Natural killer cell treated with Interleukin-12 subunit alpha and Interleukin-12 subunit beta and Interleukin-15 and Interleukin-18, amount 100 ng/mL, for 72 hours (primary cell): ENCODE data around the gene MS4A18. TPM values are rescaled to one million over a fixed set of nuclear protein-coding genes. Genes with fewer than 3 reads are reported as not detected.
"Not testable (repeated sequence)": the region's sequence is repeated elsewhere in the genome, so short reads cannot be mapped to it uniquely, and the experiment has no call there.

Experiments used
- ATAC-seq, 2 donors: fragments of 150-1000 bp; cut with Tn5 transposase in 1 of 2; sonication (Bioruptor Pico), chemical (Tn5 transposase) in 1 of 2; 2 replicates each; pipeline ENCODE4 v1.10.0; 2021
- DNase-seq: peaks from one replicate; pipeline ENCODE4 v3.0.0; 2022; ENCODE audit warnings: low spot score
- H3K27ac Mint-ChIP-seq, 2 donors: 1 replicate in 1 of 2; 2 replicates in 1 of 2; pipeline ENCODE4 v1.8.0; 2022; ENCODE audit warnings: mixed read lengths in 2 of 2, mild to moderate bottlenecking in 1 of 2, moderate library complexity in 1 of 2
- H3K27me3 Mint-ChIP-seq, 2 donors: 1 replicate in 1 of 2; 2 replicates in 1 of 2; pipeline ENCODE4 v1.8.0; 2022; ENCODE audit warnings: mixed read lengths in 2 of 2
- H3K36me3 Mint-ChIP-seq: one replicate; pipeline ENCODE4 v1.8.0; 2022; ENCODE audit warnings: mixed read lengths
- H3K4me1 Mint-ChIP-seq, 2 donors: 1 replicate in 1 of 2; 2 replicates in 1 of 2; pipeline ENCODE4 v1.8.0; 2022; ENCODE audit warnings: low read depth in 2 of 2, mixed read lengths in 2 of 2, mild to moderate bottlenecking in 1 of 2
- H3K4me3 Mint-ChIP-seq: one replicate; pipeline ENCODE4 v1.8.0; 2022; ENCODE audit warnings: mixed read lengths
- H3K9me3 Mint-ChIP-seq: 2 replicates; pipeline ENCODE4 v1.8.0; 2022; ENCODE audit warnings: mixed read lengths
- total RNA-seq, 2 donors: library from RNA; stranded (reverse); gene quantifications; one replicate each; pipeline ENCODE4 v1.2.3, GENCODE V29; 2022

MS4A18 gene
- total RNA-seq, 2 donors from 2014 or later: not detected

- no peak for DNase-seq
- Mint-ChIP-seq H3K4me1 (no peaks in the 10 kb centered on the region), H3K9me3 (peaks cover 4% of the 10 kb centered on the region), H3K27ac (no peak overlapping the region), H3K27me3 (peaks cover 2 to 31% of the 10 kb centered on the region in 2 donors), H3K4me3 (no peak overlapping the region), H3K36me3 (no peaks in the 10 kb centered on the region)
- no peak for ATAC-seq
These were observed 22.9 kb downstream of the MS4A18 start for GRCh38 chr11:60747359-60747873.

GRCh38 chr11:60748225-60748624 lies 23.7 kb downstream of the MS4A18 start:
- H3K4me1 Mint-ChIP-seq: no peaks in the 10 kb centered on the region
- H3K36me3 Mint-ChIP-seq: no peaks in the 10 kb centered on the region
- peaks cover 4% of the 10 kb centered on the region for H3K9me3 Mint-ChIP-seq
- no peak overlapping the region for H3K27ac Mint-ChIP-seq
- ATAC-seq (no peak), DNase-seq (no peak)
- no peak overlapping the region for H3K4me3 Mint-ChIP-seq
- H3K27me3 Mint-ChIP-seq: peaks cover 5 to 31% of the 10 kb centered on the region in 2 donors

- Mint-ChIP-seq H3K27ac (no peak overlapping the region), H3K27me3 (peaks cover 5 to 31% of the 10 kb centered on the region in 2 donors), H3K9me3 (peaks cover 4% of the 10 kb centered on the region), H3K4me1 (no peaks in the 10 kb centered on the region), H3K36me3 (no peaks in the 10 kb centered on the region), H3K4me3 (no peak overlapping the region)
- no peak for ATAC-seq
- no peak for DNase-seq
These were observed 24.3 kb downstream of the MS4A18 start for GRCh38 chr11:60748821-60749220.

- H3K4me3 Mint-ChIP-seq: no peak overlapping the region
- ATAC-seq (no peak), DNase-seq (no peak)
- H3K27ac Mint-ChIP-seq: no peak overlapping the region
- peaks cover 4% of the 10 kb centered on the region for H3K9me3 Mint-ChIP-seq
- no peaks in the 10 kb centered on the region for H3K4me1 Mint-ChIP-seq
- H3K27me3 Mint-ChIP-seq: peaks cover 7 to 14% of the 10 kb centered on the region in 2 donors
- H3K36me3 Mint-ChIP-seq: no peaks in the 10 kb centered on the region
These were observed 26.4 kb downstream of the MS4A18 start for GRCh38 chr11:60750911-60751310.

- H3K4me1 Mint-ChIP-seq: no peaks in the 10 kb centered on the region
- no peak overlapping the region for H3K4me3 Mint-ChIP-seq
- no peaks in the 10 kb centered on the region for H3K36me3 Mint-ChIP-seq
- ATAC-seq: no peak
- DNase-seq: no peak
- peaks cover 9 to 14% of the 10 kb centered on the region in 2 donors for H3K27me3 Mint-ChIP-seq
- no peaks in the 10 kb centered on the region for H3K9me3 Mint-ChIP-seq
- no peak overlapping the region for H3K27ac Mint-ChIP-seq
These were observed 28.8 kb downstream of the MS4A18 start for GRCh38 chr11:60753309-60753708.

GRCh38 chr11:60754887-60755286 lies 30.4 kb downstream of the MS4A18 start:
- H3K4me3 Mint-ChIP-seq: no peak overlapping the region
- H3K4me1 Mint-ChIP-seq: no peaks in the 10 kb centered on the region
- no peak for DNase-seq
- no peaks in the 10 kb centered on the region for H3K36me3 Mint-ChIP-seq
- peaks cover 13 to 26% of the 10 kb centered on the region in 2 donors for H3K27me3 Mint-ChIP-seq
- ATAC-seq: no peak
- H3K27ac Mint-ChIP-seq: no peak overlapping the region
- no peaks in the 10 kb centered on the region for H3K9me3 Mint-ChIP-seq

GRCh38 chr11:60756307-60757032 lies 31.9 kb downstream of the MS4A18 start, which contains the start of gene MS4A15:
MS4A15 (plus strand) TSS chr11:60756867; CDS start chr11:60763734, 6,867 bp downstream.
- H3K27me3 Mint-ChIP-seq: peaks cover 22 to 31% of the 10 kb centered on the region in 2 donors
- no peak for ATAC-seq

GRCh38 chr11:60757231-60757800 lies 32.8 kb downstream of the MS4A18 start:
- Mint-ChIP-seq H3K36me3 (no peaks in the 10 kb centered on the region), H3K4me3 (no peak overlapping the region), H3K4me1 (no peaks in the 10 kb centered on the region), H3K27ac (no peak overlapping the region), H3K27me3 (peaks cover 22 to 32% of the 10 kb centered on the region in 2 donors), H3K9me3 (no peaks in the 10 kb centered on the region)
- DNase-seq (no peak), ATAC-seq (no peak)

More at GRCh38 chr11:60756307-60757032, 31.9 kb downstream of the MS4A18 start, which contains the start of gene MS4A15:
- Mint-ChIP-seq H3K27ac (no peak within 1 kb of the TSS), H3K9me3 (no peaks in the 10 kb centered on the region), H3K4me3 (no peak within 1 kb of the TSS), H3K4me1 (no peaks in the 10 kb centered on the region), H3K36me3 (no peaks in the 10 kb centered on the region)
- DNase-seq: no peak

GRCh38 chr11:60758671-60759070 lies 34.2 kb downstream of the MS4A18 start:
- not testable (repeated sequence) for H3K36me3 Mint-ChIP-seq, ATAC-seq, H3K9me3 Mint-ChIP-seq, H3K27ac Mint-ChIP-seq, H3K4me3 Mint-ChIP-seq, DNase-seq, H3K4me1 Mint-ChIP-seq
- peaks cover 19 to 33% of the 10 kb centered on the region in 2 donors for H3K27me3 Mint-ChIP-seq

GRCh38 chr11:60759438-60760225 lies 35.1 kb downstream of the MS4A18 start:
- not testable (repeated sequence) for ATAC-seq, H3K27ac Mint-ChIP-seq, H3K4me1 Mint-ChIP-seq, DNase-seq, H3K4me3 Mint-ChIP-seq, H3K36me3 Mint-ChIP-seq, H3K9me3 Mint-ChIP-seq
- H3K27me3 Mint-ChIP-seq: peaks cover 19 to 42% of the 10 kb centered on the region in 2 donors

GRCh38 chr11:60761436-60762190 lies 37.1 kb downstream of the MS4A18 start:
- ATAC-seq: no peak
- Mint-ChIP-seq H3K36me3 (no peaks in the 10 kb centered on the region), H3K9me3 (no peaks in the 10 kb centered on the region)

GRCh38 chr11:60762851-60763691 lies 38.6 kb downstream of the MS4A18 start:
- no peaks in the 10 kb centered on the region for H3K4me1 Mint-ChIP-seq
- no peak for DNase-seq
- H3K36me3 Mint-ChIP-seq: no peaks in the 10 kb centered on the region
- no peak overlapping the region for H3K27ac Mint-ChIP-seq
- no peak overlapping the region for H3K4me3 Mint-ChIP-seq
- peaks cover 19 to 48% of the 10 kb centered on the region in 2 donors for H3K27me3 Mint-ChIP-seq
- ATAC-seq: no peak
- H3K9me3 Mint-ChIP-seq: no peaks in the 10 kb centered on the region

More at GRCh38 chr11:60761436-60762190, 37.1 kb downstream of the MS4A18 start:
- Mint-ChIP-seq H3K4me3 (no peak overlapping the region), H3K27ac (no peak overlapping the region), H3K27me3 (peaks cover 16 to 47% of the 10 kb centered on the region in 2 donors), H3K4me1 (no peaks in the 10 kb centered on the region)
- DNase-seq: no peak
